MV-4-11 (cell line): ENCODE data around the gene NCOR2.
A peak's percentile ranks its signal among the peaks of the same experiment; 100 is the strongest.
"Not testable (repeated sequence)": the region's sequence is repeated elsewhere in the genome, so short reads cannot be mapped to it uniquely, and the experiment has no call there.

Source experiments
- DNase-seq: peaks from one replicate; lab custom pipeline; 2025; lab: John Stamatoyannopoulos, UW

Gene NCOR2

GRCh38 chr12:124599074-124599999 is 31.9 kb upstream of the NCOR2 start:
- peak; percentile 54 for DNase-seq

- no peak for DNase-seq
Measured at GRCh38 chr12:124597041-124597440, 29.6 kb upstream of the NCOR2 start.

- no peak for DNase-seq
Measured at GRCh38 chr12:124595444-124595843, 28.0 kb upstream of the NCOR2 start.

DNA sequence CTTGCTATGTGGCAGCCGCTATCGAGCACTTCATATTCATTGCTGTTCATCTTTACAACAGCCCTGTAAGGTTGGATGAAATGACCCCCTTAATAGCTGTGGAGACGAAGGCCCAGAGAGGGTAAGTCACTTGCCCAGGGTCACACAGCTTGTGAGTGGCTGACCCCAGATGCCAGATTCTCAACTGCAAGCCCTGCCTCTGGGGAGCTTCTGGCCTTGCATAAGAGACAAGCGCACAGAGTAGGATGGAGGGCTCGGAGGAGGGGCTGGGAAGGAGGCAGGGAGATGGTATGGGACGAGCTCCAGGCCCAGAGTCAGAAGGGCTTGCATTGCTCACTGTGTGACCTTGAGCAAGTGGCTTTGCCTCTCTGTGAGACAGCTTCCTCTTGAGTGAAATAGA is 27.4 kb upstream of the NCOR2 start:
- DNase-seq = no peak

DNA sequence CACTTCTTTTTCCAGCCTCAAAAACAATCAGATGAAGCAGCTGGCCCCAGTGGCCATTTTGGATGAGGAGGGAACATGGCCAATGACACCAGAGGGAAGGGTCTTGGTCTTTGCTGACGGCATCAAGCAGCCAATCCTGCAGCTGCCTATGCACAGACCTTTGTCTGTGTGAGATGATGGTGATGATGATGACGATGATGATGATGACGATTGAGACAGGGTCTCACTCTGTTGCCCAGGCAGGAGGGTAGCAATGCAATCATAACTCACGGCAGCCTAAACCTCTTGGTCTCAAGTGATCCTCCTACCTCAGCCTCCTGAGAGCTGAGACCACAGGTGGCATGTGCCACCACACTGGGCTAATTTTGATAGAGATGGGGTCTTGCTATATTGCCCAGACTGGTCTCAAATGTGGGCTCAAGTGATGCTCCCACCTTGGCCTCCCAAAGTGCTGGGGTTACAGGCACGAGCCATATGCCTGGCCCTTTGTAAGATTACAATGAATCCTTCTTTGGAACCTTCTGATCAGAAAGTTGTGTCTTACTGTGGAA is 26.5 kb upstream of the NCOR2 start:
- DNase-seq = no peak

- DNase-seq = no peak
Measured at GRCh38 chr12:124593176-124593575, 25.8 kb upstream of the NCOR2 start.

- DNase-seq = peak; percentile 66
Measured at GRCh38 chr12:124592481-124593160, 25.2 kb upstream of the NCOR2 start.

GRCh38 chr12:124592050-124592449 is 24.6 kb upstream of the NCOR2 start:
- no peak for DNase-seq

GRCh38 chr12:124590447-124590846 is 23.0 kb upstream of the NCOR2 start:
- no peak for DNase-seq

- DNase-seq = peak; percentile 13
Measured at GRCh38 chr12:124588751-124589267, 21.4 kb upstream of the NCOR2 start.

DNA sequence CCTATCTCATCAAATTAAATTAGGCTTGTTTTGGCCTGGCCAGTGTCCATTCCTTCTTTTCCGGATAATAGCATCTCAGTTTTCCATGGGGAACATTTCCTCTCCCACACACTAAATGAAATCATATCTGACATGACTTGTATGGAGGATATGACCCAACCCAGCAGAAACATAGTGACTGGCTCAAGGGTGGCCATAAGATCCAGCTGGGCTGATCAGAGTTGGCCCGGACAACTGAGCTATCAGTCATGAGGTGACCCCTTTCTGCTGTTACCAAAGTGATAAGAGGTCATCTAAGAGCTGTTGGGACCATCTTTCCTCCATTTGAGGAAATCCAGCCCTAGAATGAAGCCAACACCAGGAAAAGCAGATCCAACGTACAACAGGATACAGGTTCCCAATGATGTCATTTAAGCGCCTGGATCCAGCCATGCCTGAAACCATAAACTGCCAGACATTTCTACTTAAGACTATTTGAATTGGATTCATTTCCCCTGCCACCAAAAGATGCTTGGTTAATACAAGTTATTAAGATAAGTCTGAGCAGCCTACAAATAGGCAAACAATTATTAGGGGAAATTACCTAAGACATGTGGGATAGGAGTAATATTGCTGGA is 20.7 kb upstream of the NCOR2 start:
- DNase-seq = no peak

GRCh38 chr12:124586756-124587155 is 19.3 kb upstream of the NCOR2 start:
- no peak for DNase-seq

GRCh38 chr12:124584494-124584893 is 17.1 kb upstream of the NCOR2 start:
- not testable (repeated sequence) for DNase-seq

DNA sequence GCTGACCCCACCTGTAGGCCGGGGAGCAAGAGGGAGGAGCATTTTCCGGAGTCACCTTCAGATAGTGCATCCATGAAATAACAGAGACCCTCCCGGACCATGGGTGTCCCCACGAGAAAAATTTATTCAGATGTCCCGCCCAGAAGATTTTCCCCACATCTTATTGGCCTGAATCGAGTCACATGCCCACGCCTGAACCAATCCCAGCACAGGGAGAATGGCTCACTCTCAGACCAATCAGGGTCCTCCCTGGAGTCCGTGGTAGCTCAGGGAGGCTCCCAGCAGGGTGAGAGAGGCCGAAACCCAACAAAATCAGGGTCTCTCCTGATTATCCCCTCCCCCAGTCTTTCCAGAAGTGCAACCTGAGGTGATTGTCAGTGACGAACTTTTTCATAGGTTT is 16.4 kb upstream of the NCOR2 start:
- no peak for DNase-seq

GRCh38 chr12:124582108-124582424 is 14.7 kb upstream of the NCOR2 start:
- peak; percentile 31 for DNase-seq

DNA sequence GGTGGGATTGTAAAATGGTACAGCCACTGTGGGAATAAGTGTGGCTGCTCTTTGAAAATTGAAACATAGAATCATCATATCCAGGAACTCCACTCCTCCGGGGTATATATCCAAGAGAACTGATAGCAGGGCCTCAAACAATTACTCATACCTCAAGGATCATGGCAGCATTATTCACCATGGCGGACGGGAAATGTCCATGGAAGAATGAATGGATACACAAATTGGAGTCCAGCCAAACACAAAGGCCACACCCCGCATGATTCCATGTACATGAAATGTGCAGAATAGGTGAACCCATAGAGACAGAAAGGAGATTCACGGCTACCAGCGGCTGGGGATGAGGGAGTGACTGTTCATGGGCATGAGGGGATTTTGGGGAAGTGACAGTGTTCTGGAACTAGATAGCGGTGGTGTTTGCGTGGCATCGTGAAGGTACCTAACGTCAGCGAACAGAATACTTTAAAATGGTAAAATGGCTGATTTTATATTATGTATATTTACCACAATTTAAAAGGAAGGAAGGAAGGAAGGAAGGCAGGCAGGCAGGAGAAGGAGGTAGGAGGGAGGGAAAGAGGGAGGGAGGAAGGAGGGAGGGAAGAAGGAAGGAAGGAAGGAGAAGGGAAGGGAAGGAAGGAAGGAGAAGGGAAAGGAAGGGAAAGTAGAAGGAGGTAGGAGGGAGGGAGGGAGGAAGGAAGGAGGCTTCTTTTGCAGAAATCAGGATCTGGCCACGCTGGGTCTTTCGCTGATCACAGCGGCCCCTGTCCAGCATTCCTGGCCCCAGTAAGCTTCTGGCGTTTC is 14.1 kb upstream of the NCOR2 start:
- DNase-seq = no peak

- DNase-seq = no peak
Measured at GRCh38 chr12:124579921-124580517, 12.6 kb upstream of the NCOR2 start.

DNA sequence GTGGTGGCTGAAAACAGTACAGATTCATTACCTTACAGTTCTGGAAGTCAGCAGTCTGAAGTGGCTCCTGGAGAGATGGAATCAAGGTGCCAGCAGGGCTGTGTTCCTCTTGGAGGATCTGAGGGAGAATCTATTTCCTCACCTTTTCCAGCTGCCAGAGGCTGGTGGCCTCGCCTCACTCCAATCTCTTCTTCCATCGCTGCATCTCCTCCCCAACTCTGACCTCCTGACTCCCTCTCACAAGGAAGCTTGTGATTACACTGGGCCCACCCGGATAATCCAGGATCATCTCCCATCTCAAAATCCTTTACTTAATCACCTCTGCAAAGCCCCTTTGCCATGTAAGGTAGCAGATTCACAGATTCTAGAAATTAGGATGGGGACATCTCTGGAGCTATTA is 11.4 kb upstream of the NCOR2 start:
- DNase-seq = no peak

- DNase-seq = no peak
Measured at GRCh38 chr12:124578445-124578844, 11.0 kb upstream of the NCOR2 start.

- no peak for DNase-seq
Measured at GRCh38 chr12:124577986-124578385, 10.6 kb upstream of the NCOR2 start.

- DNase-seq = no peak
Measured at GRCh38 chr12:124577374-124577773, 10.0 kb upstream of the NCOR2 start.
